Neural crest cell (in vitro differentiated cells): ENCODE data around the gene ARHGAP12. TPM values are rescaled to one million over a fixed set of nuclear protein-coding genes. Genes with fewer than 3 reads are reported as not detected.

ENCODE experiments used
- DNase-seq: peaks from one replicate; pipeline ENCODE4 v3.0.0; 2021; ENCODE audit warnings: low read depth, mixed read lengths, low spot score
- H3K27ac Mint-ChIP-seq: one replicate; pipeline ENCODE4 v1.8.0; 2021; ENCODE audit warnings: mild to moderate bottlenecking, mixed read lengths; ENCODE audit not compliant: unreplicated experiment
- H3K27me3 Mint-ChIP-seq: 2 replicates; pipeline ENCODE4 v1.8.0; 2021; ENCODE audit warnings: low read depth, mild to moderate bottlenecking, mixed read lengths
- H3K36me3 Mint-ChIP-seq: 2 replicates; pipeline ENCODE4 v1.8.0; 2021; ENCODE audit warnings: low read depth, mild to moderate bottlenecking, mixed read lengths
- H3K4me1 Mint-ChIP-seq: 2 replicates; pipeline ENCODE4 v1.8.0; 2021; ENCODE audit warnings: mixed read lengths
- H3K4me3 Mint-ChIP-seq: one replicate; pipeline ENCODE4 v1.8.0; 2021; ENCODE audit warnings: mild to moderate bottlenecking, mixed read lengths
- H3K9me3 Mint-ChIP-seq: 2 replicates; pipeline ENCODE4 v1.8.0; 2021; ENCODE audit warnings: mixed read lengths
- CTCF ChIP-seq: fragments of 200-600 bp; sonication (generic); conservative IDR thresholded peaks from 2 replicates; pipeline ENCODE4 v1.5.0; 2021; ENCODE audit warnings: antibody characterized with exemption, mild to moderate bottlenecking
- total RNA-seq: library from RNA; stranded (reverse); gene quantifications from 2 replicates; pipeline ENCODE4 v1.2.1, GENCODE V29; 2021

Gene ARHGAP12
- total RNA-seq, 1 donor from 2014 or later = 33.0 TPM

GRCh38 chr10:31940839-31941653 is 12.4 kb upstream of the ARHGAP12 start:
- Mint-ChIP-seq H3K27ac (no peak overlapping the region), H3K4me1 (peaks cover 43% of the 10 kb centered on the region), H3K27me3 (no peaks in the 10 kb centered on the region), H3K9me3 (no peaks in the 10 kb centered on the region), H3K36me3 (no peaks in the 10 kb centered on the region), H3K4me3 (no peak overlapping the region)
- no peak for DNase-seq
- no peak for TF ChIP-seq CTCF

- Mint-ChIP-seq H3K4me1 (peaks cover 41% of the 10 kb centered on the region), H3K27ac (no peak overlapping the region), H3K4me3 (no peak overlapping the region), H3K9me3 (no peaks in the 10 kb centered on the region), H3K27me3 (no peaks in the 10 kb centered on the region), H3K36me3 (no peaks in the 10 kb centered on the region)
- no peak for DNase-seq
- no peak for TF ChIP-seq CTCF
Measured at GRCh38 chr10:31939797-31940708, 11.4 kb upstream of the ARHGAP12 start.

DNA sequence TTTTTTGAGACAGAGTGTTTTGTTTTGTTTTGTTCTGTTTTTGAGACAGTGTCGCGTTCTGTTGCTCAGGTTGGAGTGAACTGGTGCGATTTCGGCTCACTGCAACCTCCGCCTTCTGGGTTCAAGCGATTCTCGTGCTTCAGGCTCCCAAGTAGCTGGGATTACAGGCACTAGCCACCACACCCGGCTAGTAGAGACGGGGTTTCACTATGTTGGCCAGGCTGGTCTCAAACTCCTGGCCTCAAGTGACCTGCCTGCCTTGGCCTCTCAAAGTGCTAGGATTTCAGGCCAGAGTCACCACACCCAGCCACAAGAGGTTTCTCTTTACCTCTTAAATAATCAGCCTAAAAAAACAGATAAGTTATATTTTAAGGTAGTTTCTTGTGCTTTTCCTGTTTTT is 8.7 kb upstream of the ARHGAP12 start:
- Mint-ChIP-seq H3K4me3 (no peak overlapping the region), H3K27me3 (no peaks in the 10 kb centered on the region), H3K4me1 (peaks cover 29% of the 10 kb centered on the region), H3K27ac (no peak overlapping the region), H3K9me3 (no peaks in the 10 kb centered on the region), H3K36me3 (no peaks in the 10 kb centered on the region)
- no peak for TF ChIP-seq CTCF
- DNase-seq = no peak

DNA sequence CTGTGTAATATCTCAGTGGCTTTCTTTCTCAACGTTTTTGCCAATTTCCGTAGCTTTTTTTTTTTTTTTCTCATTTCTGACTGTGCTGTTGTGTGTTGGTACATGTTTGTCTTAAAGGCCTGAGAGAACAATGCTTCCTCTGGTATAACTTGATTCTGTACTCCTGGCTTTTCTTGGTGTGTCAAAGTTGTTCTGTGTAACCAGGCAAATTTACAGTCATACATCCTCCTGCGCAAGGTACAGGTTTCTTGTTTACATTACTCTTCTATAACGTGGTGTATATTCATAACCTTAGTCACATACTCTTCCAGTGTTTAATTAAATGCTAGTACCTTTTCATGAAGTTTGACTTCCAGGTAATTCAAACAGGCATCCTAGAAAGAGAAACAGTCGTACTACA is 8.3 kb upstream of the ARHGAP12 start:
- no peak for DNase-seq
- Mint-ChIP-seq H3K27ac (no peak overlapping the region), H3K4me1 (peaks cover 29% of the 10 kb centered on the region), H3K36me3 (no peaks in the 10 kb centered on the region), H3K27me3 (no peaks in the 10 kb centered on the region), H3K9me3 (no peaks in the 10 kb centered on the region), H3K4me3 (no peak overlapping the region)
- no peak for TF ChIP-seq CTCF

GRCh38 chr10:31936086-31936485 is 7.5 kb upstream of the ARHGAP12 start:
- no peak for TF ChIP-seq CTCF
- H3K27ac Mint-ChIP-seq = no peak overlapping the region
- no peak overlapping the region for H3K4me3 Mint-ChIP-seq
- peaks cover 24% of the 10 kb centered on the region for H3K4me1 Mint-ChIP-seq
- H3K9me3 Mint-ChIP-seq = no peaks in the 10 kb centered on the region
- no peaks in the 10 kb centered on the region for H3K36me3 Mint-ChIP-seq
- no peaks in the 10 kb centered on the region for H3K27me3 Mint-ChIP-seq
- no peak for DNase-seq
